ENCODE measurements around the gene CHST11.
A peak's percentile ranks its signal among the peaks of the same experiment; 100 is the strongest.

The CHST11 gene

DNA sequence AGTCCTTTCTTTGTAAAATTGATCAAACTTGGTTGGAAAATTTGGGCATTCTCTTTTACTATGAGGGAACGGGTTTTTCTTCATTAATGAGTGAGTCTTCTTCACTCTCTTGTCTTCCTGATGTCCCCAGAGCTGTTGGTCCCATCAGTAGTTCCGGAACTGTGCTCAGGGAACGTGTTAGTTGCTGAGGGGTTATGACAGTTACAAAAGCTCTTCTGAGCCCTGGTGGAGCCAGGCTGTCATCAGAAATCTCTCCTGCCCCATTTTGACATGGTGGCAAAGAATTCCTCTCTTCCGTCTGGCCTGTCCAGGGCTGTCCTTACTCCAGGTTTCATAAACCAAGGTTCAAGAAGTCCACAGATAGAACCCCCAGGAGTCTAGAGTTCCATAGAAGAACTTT, 292.8 kb downstream of the CHST11 start:
- no peak for DNase-seq (ENCODE audit: low read depth)
- no peak overlapping the region for H3K4me3 ChIP-seq (ENCODE audit: low read length)
- TF ChIP-seq, protein P1, sequence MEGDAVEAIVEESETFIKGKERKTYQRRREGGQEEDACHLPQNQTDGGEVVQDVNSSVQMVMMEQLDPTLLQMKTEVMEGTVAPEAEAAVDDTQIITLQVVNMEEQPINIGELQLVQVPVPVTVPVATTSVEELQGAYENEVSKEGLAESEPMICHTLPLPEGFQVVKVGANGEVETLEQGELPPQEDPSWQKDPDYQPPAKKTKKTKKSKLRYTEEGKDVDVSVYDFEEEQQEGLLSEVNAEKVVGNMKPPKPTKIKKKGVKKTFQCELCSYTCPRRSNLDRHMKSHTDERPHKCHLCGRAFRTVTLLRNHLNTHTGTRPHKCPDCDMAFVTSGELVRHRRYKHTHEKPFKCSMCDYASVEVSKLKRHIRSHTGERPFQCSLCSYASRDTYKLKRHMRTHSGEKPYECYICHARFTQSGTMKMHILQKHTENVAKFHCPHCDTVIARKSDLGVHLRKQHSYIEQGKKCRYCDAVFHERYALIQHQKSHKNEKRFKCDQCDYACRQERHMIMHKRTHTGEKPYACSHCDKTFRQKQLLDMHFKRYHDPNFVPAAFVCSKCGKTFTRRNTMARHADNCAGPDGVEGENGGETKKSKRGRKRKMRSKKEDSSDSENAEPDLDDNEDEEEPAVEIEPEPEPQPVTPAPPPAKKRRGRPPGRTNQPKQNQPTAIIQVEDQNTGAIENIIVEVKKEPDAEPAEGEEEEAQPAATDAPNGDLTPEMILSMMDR (conservative IDR thresholded peaks at IDR 0.05; ENCODE audit: low read length), result no peak

DNA sequence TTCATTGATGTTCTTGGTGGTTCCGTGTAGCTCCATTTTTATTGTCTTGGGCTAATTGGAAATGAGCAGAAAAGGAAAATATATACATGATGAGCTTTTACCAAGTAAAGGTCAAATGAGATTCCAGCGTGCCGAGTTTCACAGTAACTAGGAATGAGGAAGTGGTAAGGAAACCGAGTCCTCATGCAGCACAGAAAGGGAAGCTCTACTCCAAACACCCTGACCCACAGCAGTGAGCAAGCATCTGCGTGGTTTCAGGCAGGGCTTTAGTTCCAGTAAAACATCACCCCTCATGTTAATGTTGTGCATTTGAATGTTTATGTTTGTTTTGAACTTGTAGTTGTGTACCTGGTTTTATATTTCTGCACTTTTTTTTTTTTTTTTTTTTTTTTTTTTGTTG, 293.3 kb downstream of the CHST11 start:
- DNase-seq (ENCODE audit: low read depth), result peak; percentile 79
- TF ChIP-seq, protein P1 (conservative IDR thresholded peaks at IDR 0.05; ENCODE audit: low read length), result no peak
- no peak overlapping the region for H3K4me3 ChIP-seq (ENCODE audit: low read length)

GRCh38 chr12:104751120-104751519, 294.4 kb downstream of the CHST11 start:
- DNase-seq (ENCODE audit: low read depth), result no peak
- no peak overlapping the region for H3K4me3 ChIP-seq (ENCODE audit: low read length)
- TF ChIP-seq, protein P1 (conservative IDR thresholded peaks at IDR 0.05; ENCODE audit: low read length), result no peak

DNA sequence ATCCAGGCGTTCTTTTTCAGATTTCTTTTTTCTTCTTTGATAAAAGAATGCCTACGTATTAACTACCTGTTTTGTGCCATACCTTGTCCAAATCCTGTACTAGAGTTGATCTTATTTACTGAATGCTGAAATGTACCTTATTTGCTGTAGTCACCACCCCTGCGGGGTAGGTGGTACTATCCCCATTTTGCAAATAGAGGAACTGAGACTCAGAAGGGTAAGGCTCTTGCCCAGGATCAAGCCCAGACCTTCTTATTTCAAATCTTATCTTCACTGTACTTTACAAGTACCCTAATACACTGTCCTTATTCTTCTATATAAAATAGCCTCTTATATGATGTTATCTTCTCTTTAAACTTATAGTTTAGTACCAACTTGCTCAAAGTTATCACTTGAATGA, 294.8 kb downstream of the CHST11 start:
- no peak for DNase-seq (ENCODE audit: low read depth)
- TF ChIP-seq, protein P1 (conservative IDR thresholded peaks at IDR 0.05; ENCODE audit: low read length), result no peak
- H3K4me3 ChIP-seq (ENCODE audit: low read length), result no peak overlapping the region

DNA sequence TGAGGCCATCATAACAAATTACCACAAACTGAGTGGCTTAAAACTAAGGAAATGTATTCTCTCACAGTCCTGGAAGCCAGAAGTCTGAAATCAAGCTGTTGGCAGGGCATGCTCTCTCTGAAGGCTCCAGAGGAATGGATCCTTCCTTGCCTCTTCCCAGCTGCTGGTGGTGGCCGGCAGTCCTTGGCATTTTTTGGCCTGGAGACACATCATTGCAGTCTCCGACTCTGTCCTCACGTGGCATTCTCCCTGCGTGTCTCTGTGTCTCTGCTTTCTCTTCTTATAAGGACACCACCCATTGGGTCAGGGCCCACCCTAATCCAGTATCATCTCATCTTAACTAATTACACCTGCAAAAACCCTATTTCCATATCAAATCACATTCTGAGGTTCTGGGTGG, 295.3 kb downstream of the CHST11 start:
- DNase-seq (ENCODE audit: low read depth), result no peak
- TF ChIP-seq, protein P1 (conservative IDR thresholded peaks at IDR 0.05; ENCODE audit: low read length), result no peak
- H3K4me3 ChIP-seq (ENCODE audit: low read length), result no peak overlapping the region

DNA sequence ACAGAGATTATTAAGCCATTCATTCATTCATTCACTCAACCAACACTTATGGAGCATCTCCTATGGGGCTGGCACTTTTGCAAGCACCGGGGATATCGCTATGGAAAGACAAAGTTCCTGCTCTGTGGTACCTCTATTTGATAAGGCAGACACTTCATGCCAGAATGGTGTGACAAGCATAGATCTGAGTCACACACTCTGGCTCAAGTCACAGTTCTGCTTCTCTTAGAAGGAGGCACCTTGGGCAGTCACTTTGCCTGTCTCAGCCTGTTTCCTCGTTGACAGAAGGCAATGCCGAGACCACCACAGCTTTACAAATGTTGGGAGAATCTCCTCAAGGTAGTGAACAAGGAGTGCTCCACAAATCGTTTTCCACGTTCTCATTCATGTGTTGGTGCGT, 296.1 kb downstream of the CHST11 start:
- DNase-seq (ENCODE audit: low read depth), result no peak
- TF ChIP-seq, protein P1 (conservative IDR thresholded peaks at IDR 0.05; ENCODE audit: low read length), result no peak
- no peak overlapping the region for H3K4me3 ChIP-seq (ENCODE audit: low read length)

- H3K4me3 ChIP-seq (ENCODE audit: low read length), result no peak overlapping the region
- no peak for DNase-seq (ENCODE audit: low read depth)
- TF ChIP-seq, protein P1 (conservative IDR thresholded peaks at IDR 0.05; ENCODE audit: low read length), result no peak
Observed at GRCh38 chr12:104756901-104757300, 300.2 kb downstream of the CHST11 start.

Measured in AG10803 (cell line).